ENCODE results near the gene DEPP1.

The DEPP1 gene

GRCh38 chr10:44958898-44959246 is 19.7 kb downstream of the DEPP1 start:
- TF ChIP-seq CTCF (IDR thresholded peaks at IDR 0.05; ENCODE audit: low read depth, low read length): no peak
- no peak for DNase-seq (ENCODE audit: extremely low read depth, low read depth)

GRCh38 chr10:44958196-44958897 is 20.3 kb downstream of the DEPP1 start:
- TF ChIP-seq CTCF (IDR thresholded peaks at IDR 0.05; ENCODE audit: low read depth, low read length): no peak
- no peak for DNase-seq (ENCODE audit: extremely low read depth, low read depth)

- no peak for DNase-seq (ENCODE audit: extremely low read depth, low read depth)
- TF ChIP-seq CTCF (IDR thresholded peaks at IDR 0.05; ENCODE audit: low read depth, low read length): no peak
Observed at GRCh38 chr10:44956717-44957706, 21.6 kb downstream of the DEPP1 start.

GRCh38 chr10:44956226-44956625 is 22.4 kb downstream of the DEPP1 start:
- TF ChIP-seq CTCF (IDR thresholded peaks at IDR 0.05; ENCODE audit: low read depth, low read length): no peak
- DNase-seq (ENCODE audit: extremely low read depth, low read depth): no peak

GRCh38 chr10:44955413-44956070 is 23.1 kb downstream of the DEPP1 start:
- DNase-seq (ENCODE audit: extremely low read depth, low read depth): no peak
- no peak for TF ChIP-seq CTCF (IDR thresholded peaks at IDR 0.05; ENCODE audit: low read depth, low read length)

GRCh38 chr10:44954962-44955361 is 23.6 kb downstream of the DEPP1 start:
- no peak for DNase-seq (ENCODE audit: extremely low read depth, low read depth)
- no peak for TF ChIP-seq CTCF (IDR thresholded peaks at IDR 0.05; ENCODE audit: low read depth, low read length)

Measured in AG09319 (cell line).